B cell (primary cell): ENCODE results near the gene SWI5. TPM values are rescaled to one million over a fixed set of nuclear protein-coding genes. Genes with fewer than 3 reads are reported as not detected.

Experiments used
- ATAC-seq: fragments of 200-7000 bp; cut with Tn5 transposase; one replicate; pipeline ENCODE4 v1.10.0; 2021; ENCODE audit warnings: low read depth, mild to moderate bottlenecking, moderate number of reproducible peaks, moderate library complexity
- CTCF ChIA-PET: fragments of 350-600 bp; sonication (Branson Sonifier 250); formaldehyde crosslinking; loops from one replicate; lab custom pipeline; 2021; ENCODE audit warnings: antibody characterized with exemption, inconsistent platforms; lab: Charles Lee
- POLR2A ChIA-PET: fragments of 350-600 bp; sonication (Branson Sonifier 250); formaldehyde crosslinking; loops from one replicate; lab custom pipeline; 2021; ENCODE audit warnings: antibody characterized with exemption; lab: Charles Lee
- DNase-seq: peaks from one replicate; pipeline ENCODE4 v3.0.0; 2013
- H2AFZ ChIP-seq: 2 replicates; pipeline ENCODE4 v1.6.1; 2012; ENCODE audit warnings: mild to moderate bottlenecking, low read depth, low read length; ENCODE audit not compliant: insufficient read depth, poor library complexity, severe bottlenecking
- H3K27ac ChIP-seq, 2 donors: 1 replicate in 1 of 2; 2 replicates in 1 of 2; pipeline ENCODE4 v1.5.1; 2012 to 2013; ENCODE audit warnings: low read length in 2 of 2, mild to moderate bottlenecking in 2 of 2, moderate library complexity in 1 of 2
- H3K27me3 ChIP-seq, 4 experiments: fragments of 200-600 bp in 1 of 4; sonication (generic) in 1 of 4; replicated peaks in 1 of 4; 1 replicate in 2 of 4; 2 replicates in 2 of 4; pipeline versions ENCODE4 v1.6.1 to v1.7.0; 2013 to 2016; ENCODE audit warnings: low read length in 3 of 4, mild to moderate bottlenecking in 2 of 4, mixed read lengths in 1 of 4, moderate library complexity in 1 of 4; ENCODE audit not compliant: insufficient read depth in 4 of 4, control insufficient read depth in 3 of 4; ENCODE audit errors: control extremely low read depth in 1 of 4
- H3K36me3 ChIP-seq, 2 experiments: replicated peaks in 1 of 2; 1 replicate in 1 of 2; 2 replicates in 1 of 2; pipeline versions ENCODE4 v1.6.1 to v1.7.1; 2013; ENCODE audit warnings: low read length in 1 of 2; ENCODE audit not compliant: insufficient read depth in 2 of 2, control insufficient read depth in 1 of 2; ENCODE audit errors: control extremely low read depth in 1 of 2, extremely low read depth in 1 of 2
- H3K4me1 ChIP-seq, 2 donors: fragments of 200-600 bp in 1 of 2; sonication (generic) in 1 of 2; 1 replicate in 1 of 2; 2 replicates in 1 of 2; pipeline versions ENCODE4 v1.5.1 to v1.6.1; 2013 to 2017; ENCODE audit warnings: low read length in 2 of 2; ENCODE audit not compliant: control insufficient read depth in 2 of 2, insufficient read depth in 2 of 2
- H3K4me2 ChIP-seq: replicated peaks from 2 replicates; pipeline ENCODE3; 2012; ENCODE audit warnings: mild to moderate bottlenecking, low read depth, low read length; ENCODE audit not compliant: poor library complexity, severe bottlenecking
- H3K4me3 ChIP-seq, 5 experiments: fragments of 200-600 bp in 1 of 5; sonication (generic) in 1 of 5; 1 replicate in 3 of 5; 2 replicates in 2 of 5; pipeline versions ENCODE4 v1.5.1 to v1.7.0; 2011 to 2016; ENCODE audit warnings: low read length in 4 of 5, mild to moderate bottlenecking in 4 of 5, low read depth in 2 of 5, control low read depth in 1 of 5, moderate library complexity in 1 of 5; ENCODE audit not compliant: insufficient read depth in 1 of 5; ENCODE audit errors: control extremely low read depth in 1 of 5, extremely low read depth in 1 of 5
- H3K79me2 ChIP-seq: fragments of 200-600 bp; sonication (generic); one replicate; pipeline ENCODE4 v1.6.0; 2016; ENCODE audit warnings: low read length; ENCODE audit not compliant: control insufficient read depth, insufficient read depth
- H3K9ac ChIP-seq: fragments of 200-600 bp; sonication (generic); 2 replicates; pipeline ENCODE4 v1.6.1; 2017; ENCODE audit warnings: mild to moderate bottlenecking, low read length, moderate library complexity
- H3K9me3 ChIP-seq, 3 donors: one replicate each; pipeline versions ENCODE4 v1.6.1 to v1.7.1; 2013; ENCODE audit warnings: low read length in 2 of 3; ENCODE audit not compliant: control insufficient read depth in 2 of 3, insufficient read depth in 1 of 3; ENCODE audit errors: control extremely low read depth in 1 of 3
- H4K20me1 ChIP-seq: 2 replicates; pipeline ENCODE4 v1.6.0; 2012; ENCODE audit warnings: mild to moderate bottlenecking, low read length; ENCODE audit not compliant: insufficient read depth, control insufficient read depth, poor library complexity, severe bottlenecking
- H3K27ac Mint-ChIP-seq: one replicate; pipeline ENCODE4 v1.8.0; 2021; ENCODE audit warnings: mixed read lengths
- H3K27me3 Mint-ChIP-seq: one replicate; pipeline ENCODE4 v1.8.0; 2021; ENCODE audit warnings: mixed read lengths
- H3K4me1 Mint-ChIP-seq: one replicate; pipeline ENCODE4 v1.8.0; 2021; ENCODE audit warnings: mixed read lengths
- H3K4me3 Mint-ChIP-seq: one replicate; pipeline ENCODE4 v1.8.0; 2021; ENCODE audit warnings: mixed read lengths
- H3K9me3 Mint-ChIP-seq: one replicate; pipeline ENCODE4 v1.8.0; 2022; ENCODE audit warnings: mixed read lengths; ENCODE audit not compliant: insufficient read depth
- EZH2 ChIP-seq: IDR thresholded peaks from 2 replicates; pipeline ENCODE4 v1.6.1; 2012; ENCODE audit warnings: borderline replicate concordance, low read depth, mild to moderate bottlenecking, moderate library complexity, low read length; ENCODE audit not compliant: insufficient read depth, poor library complexity, severe bottlenecking
- WGBS: methylation state at CpG from one replicate; pipeline ENCODE4 v1.1.5; 2013; ENCODE audit warnings: missing lambda C conversion rate; ENCODE audit not compliant: insufficient coverage; 5-methylcytosine and 5-hydroxymethylcytosine counted together
- intact Hi-C: fragments of 100-400 bp; cut with micrococcal nuclease; formaldehyde crosslinking; loops from one replicate; pipeline ENCODE4 v1.10.0; 2022
- polyA plus RNA-seq: library from polyadenylated mRNA; depleted of rRNA; stranded (reverse); fragments of >200 nt; gene quantifications from 2 replicates; pipeline ENCODE4 v1.2.3, GENCODE V29; 2012
- total RNA-seq, 2 donors: library from RNA; stranded (reverse); fragments of 120-200 nt in 1 of 2; gene quantifications; 1 replicate in 1 of 2; 2 replicates in 1 of 2; pipeline versions ENCODE4 v1.2.3 to v1.2.4, GENCODE V29; 2013 to 2022
- TF ChIP-seq, protein P1 (sequence below): fragments of 200-600 bp; IDR thresholded peaks from one replicate; pipeline ENCODE4 v1.8.0; 2022; ENCODE audit warnings: antibody characterized with exemption, mild to moderate bottlenecking

SWI5 gene
- total and polyA plus RNA-seq, 2 donors (not counting 1 experiment from before 2014, with no cell fraction given): 8.6 to 23.3 TPM

DNA sequence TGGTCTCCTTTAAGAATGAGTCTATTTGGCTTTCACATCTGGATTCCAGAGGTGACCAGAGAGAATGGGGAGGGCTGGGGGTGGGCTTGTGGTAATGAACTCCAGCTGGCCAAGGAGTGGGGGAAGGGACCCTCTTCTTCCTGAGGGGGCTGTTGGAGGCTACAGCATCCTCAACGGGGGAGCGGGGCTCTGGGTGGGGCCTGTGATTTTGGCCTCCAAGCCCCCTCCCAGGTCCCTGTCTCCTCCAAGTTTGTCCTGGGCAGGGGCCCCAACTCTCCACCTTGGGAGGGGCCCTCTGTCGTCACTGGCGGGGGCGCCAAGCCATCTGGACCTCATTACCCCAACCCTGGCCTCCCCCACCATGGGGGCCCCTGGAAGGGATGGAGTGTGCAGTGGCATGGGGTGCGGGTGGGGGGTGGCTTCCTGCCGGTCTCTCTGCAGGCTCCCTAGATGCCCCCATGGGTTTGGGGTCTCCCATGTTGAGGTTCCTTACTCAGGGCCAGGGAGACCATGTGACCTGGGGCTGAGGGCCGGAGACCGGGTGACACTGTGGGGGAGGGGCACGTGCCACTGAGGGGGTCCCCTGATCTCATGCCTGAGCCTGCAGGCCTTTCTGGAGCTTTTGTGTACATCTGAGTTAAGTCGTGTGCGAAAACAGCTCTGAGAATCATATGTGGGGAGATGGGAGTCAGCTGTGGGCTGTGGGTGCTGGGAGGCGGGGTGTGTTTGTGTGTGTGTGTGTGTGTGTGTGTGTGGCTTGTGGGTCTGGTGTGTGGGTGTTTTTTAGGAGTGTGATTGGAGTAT, 32.7 kb upstream of the SWI5 start:
- Mint-ChIP-seq H3K9me3 (no peaks in the 10 kb centered on the region), H3K27ac (no peak overlapping the region), H3K27me3 (peaks cover 33% of the 10 kb centered on the region), H3K4me1 (peaks cover 13% of the 10 kb centered on the region), H3K4me3 (no peak overlapping the region)
- Histone ChIP-seq H3K4me1 (peaks cover 5 to 9% of the 10 kb centered on the region in 2 donors), H3K27ac (no peak overlapping the region), H2AFZ (no peak overlapping the region), H3K79me2 (no peaks in the 10 kb centered on the region), H3K4me3 (no peak overlapping the region), H3K9me3 (peaks cover 0 to 3% (median 0%) of the 10 kb centered on the region in 3 donors), H3K36me3 (no peaks in the 10 kb centered on the region), H3K27me3 (peaks cover 0 to 32% (median 7%) of the 10 kb centered on the region in 4 experiments), H3K9ac (no peak overlapping the region), H3K4me2 (no peak overlapping the region), H4K20me1 (no peaks in the 10 kb centered on the region)
- intact Hi-C loops: no loop called here
- TF ChIP-seq, protein P1, sequence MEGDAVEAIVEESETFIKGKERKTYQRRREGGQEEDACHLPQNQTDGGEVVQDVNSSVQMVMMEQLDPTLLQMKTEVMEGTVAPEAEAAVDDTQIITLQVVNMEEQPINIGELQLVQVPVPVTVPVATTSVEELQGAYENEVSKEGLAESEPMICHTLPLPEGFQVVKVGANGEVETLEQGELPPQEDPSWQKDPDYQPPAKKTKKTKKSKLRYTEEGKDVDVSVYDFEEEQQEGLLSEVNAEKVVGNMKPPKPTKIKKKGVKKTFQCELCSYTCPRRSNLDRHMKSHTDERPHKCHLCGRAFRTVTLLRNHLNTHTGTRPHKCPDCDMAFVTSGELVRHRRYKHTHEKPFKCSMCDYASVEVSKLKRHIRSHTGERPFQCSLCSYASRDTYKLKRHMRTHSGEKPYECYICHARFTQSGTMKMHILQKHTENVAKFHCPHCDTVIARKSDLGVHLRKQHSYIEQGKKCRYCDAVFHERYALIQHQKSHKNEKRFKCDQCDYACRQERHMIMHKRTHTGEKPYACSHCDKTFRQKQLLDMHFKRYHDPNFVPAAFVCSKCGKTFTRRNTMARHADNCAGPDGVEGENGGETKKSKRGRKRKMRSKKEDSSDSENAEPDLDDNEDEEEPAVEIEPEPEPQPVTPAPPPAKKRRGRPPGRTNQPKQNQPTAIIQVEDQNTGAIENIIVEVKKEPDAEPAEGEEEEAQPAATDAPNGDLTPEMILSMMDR: no peak
- no peak for TF ChIP-seq EZH2
- CTCF ChIA-PET: no interaction called here
- POLR2A ChIA-PET: no interaction called here
- ATAC-seq (no peak), DNase-seq (no peak)
- WGBS: 54% methylated on average over 10 of the region's 13 CpGs
